AG04449 (cell line): Measurements from ENCODE around the gene LDHB.
A peak's percentile ranks its signal among the peaks of the same experiment; 100 is the strongest.

Experiments used
- CTCF ChIA-PET: fragments of 350-600 bp; formaldehyde crosslinking; extraction: SDS; loops from one replicate; lab custom pipeline; 2021; ENCODE audit warnings: antibody characterized with exemption; lab: Yijun Ruan, JAX
- POLR2A ChIA-PET: fragments of 400-600, 350-600 bp; formaldehyde crosslinking; extraction: SDS; loops from one replicate; lab custom pipeline; 2020; ENCODE audit warnings: antibody characterized with exemption, inconsistent platforms; lab: Yijun Ruan, JAX
- DNase-seq: peaks from one replicate; pipeline ENCODE4 v3.0.0-alpha.2; 2010; ENCODE audit warnings: low read depth, low spot score
- H3K4me3 ChIP-seq: 2 replicates; pipeline ENCODE4 v1.5.1; 2011; ENCODE audit warnings: low read depth, mild to moderate bottlenecking, control low read depth, low read length
- TF ChIP-seq, protein P1 (sequence below): IDR thresholded peaks from one replicate; pipeline ENCODE4 v1.5.1; 2011; ENCODE audit warnings: mild to moderate bottlenecking, moderate library complexity, low read length, control low read depth, inconsistent platforms; ENCODE audit not compliant: insufficient read depth; ENCODE audit errors: missing control alignments

LDHB gene

GRCh38 chr12:21656905-21657325 lies 727 bp downstream of the LDHB start:
- TF ChIP-seq, protein P1, sequence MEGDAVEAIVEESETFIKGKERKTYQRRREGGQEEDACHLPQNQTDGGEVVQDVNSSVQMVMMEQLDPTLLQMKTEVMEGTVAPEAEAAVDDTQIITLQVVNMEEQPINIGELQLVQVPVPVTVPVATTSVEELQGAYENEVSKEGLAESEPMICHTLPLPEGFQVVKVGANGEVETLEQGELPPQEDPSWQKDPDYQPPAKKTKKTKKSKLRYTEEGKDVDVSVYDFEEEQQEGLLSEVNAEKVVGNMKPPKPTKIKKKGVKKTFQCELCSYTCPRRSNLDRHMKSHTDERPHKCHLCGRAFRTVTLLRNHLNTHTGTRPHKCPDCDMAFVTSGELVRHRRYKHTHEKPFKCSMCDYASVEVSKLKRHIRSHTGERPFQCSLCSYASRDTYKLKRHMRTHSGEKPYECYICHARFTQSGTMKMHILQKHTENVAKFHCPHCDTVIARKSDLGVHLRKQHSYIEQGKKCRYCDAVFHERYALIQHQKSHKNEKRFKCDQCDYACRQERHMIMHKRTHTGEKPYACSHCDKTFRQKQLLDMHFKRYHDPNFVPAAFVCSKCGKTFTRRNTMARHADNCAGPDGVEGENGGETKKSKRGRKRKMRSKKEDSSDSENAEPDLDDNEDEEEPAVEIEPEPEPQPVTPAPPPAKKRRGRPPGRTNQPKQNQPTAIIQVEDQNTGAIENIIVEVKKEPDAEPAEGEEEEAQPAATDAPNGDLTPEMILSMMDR = no peak
- no peak for DNase-seq
- H3K4me3 ChIP-seq = peak overlapping the region; percentile 84
- POLR2A ChIA-PET = interaction anchor here (1.0 to 2.0 kb wide), 7 partner anchors 8 to 219 kb away, joined by 3 to 10 read pairs (median 6); partner anchors contain the start of genes GOLT1B and RECQL
- CTCF ChIA-PET = interaction anchor here (1.2 to 2.3 kb wide), 3 partner anchors 20 to 29 kb away, joined by 3 to 10 read pairs (median 3); no protein-coding TSS in a partner anchor

- ChIA-PET CTCF (interaction anchor here (1.5 to 2.3 kb wide), 3 partner anchors 22 to 42 kb away, joined by 3 to 10 read pairs (median 3); no protein-coding TSS in a partner anchor), POLR2A (no interaction called here)
- TF ChIP-seq, protein P1 = no peak
- no peak for DNase-seq
- H3K4me3 ChIP-seq = no peak overlapping the region
These were observed 2.1 kb downstream of the LDHB start for GRCh38 chr12:21655591-21655990.

GRCh38 chr12:21651821-21652220 lies 5.8 kb downstream of the LDHB start:
- DNase-seq = no peak
- TF ChIP-seq, protein P1 = no peak
- ChIA-PET CTCF (interaction anchor here (0.6 to 1.5 kb wide), 6 partner anchors 9 to 46 kb away, joined by 3 to 6 read pairs (median 3); no protein-coding TSS in a partner anchor), POLR2A (interaction anchor here (1.7 kb wide), 1 partner anchor 9 kb away, joined by 5 read pairs; no protein-coding TSS in a partner anchor)
- H3K4me3 ChIP-seq = no peak overlapping the region

- ChIA-PET POLR2A (no interaction called here), CTCF (no interaction called here)
- TF ChIP-seq, protein P1 = no peak
- H3K4me3 ChIP-seq = no peak overlapping the region
- DNase-seq = no peak
These were observed 6.6 kb downstream of the LDHB start for GRCh38 chr12:21650997-21651396.

DNA sequence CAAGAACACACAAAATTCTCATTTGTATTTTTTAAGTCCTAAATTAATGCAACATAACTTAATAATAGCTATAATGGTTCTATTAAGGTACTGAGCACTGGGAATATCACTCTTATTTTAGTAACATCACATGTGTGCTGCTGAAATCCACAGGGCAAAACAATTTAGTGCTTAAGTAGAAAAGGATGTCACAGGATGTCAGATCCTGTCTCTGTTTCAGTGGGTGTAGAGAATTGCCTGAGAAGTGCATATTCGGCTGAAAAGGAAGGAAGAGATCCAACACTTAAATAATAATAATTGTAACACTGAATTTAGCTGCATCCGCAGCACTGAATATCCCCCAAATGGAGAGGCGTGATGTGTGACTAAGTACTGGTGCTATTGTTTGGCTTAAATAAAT lies 8.6 kb downstream of the LDHB start:
- POLR2A ChIA-PET = interaction anchor here (1.6 kb wide), 1 partner anchor 8 kb away, joined by 10 read pairs; the partner anchor contains the start of gene LDHB
- CTCF ChIA-PET = interaction anchor here (1.9 kb wide), 1 partner anchor 31 kb away, joined by 4 read pairs; no protein-coding TSS in a partner anchor

GRCh38 chr12:21648378-21648777 lies 9.3 kb downstream of the LDHB start:
- POLR2A ChIA-PET = interaction anchor here (1.6 kb wide), 1 partner anchor 9 kb away, joined by 10 read pairs; the partner anchor contains the start of gene LDHB
- CTCF ChIA-PET = interaction anchor here (0.8 to 1.9 kb wide), 2 partner anchors 30 to 32 kb away, joined by 3 to 4 read pairs; no protein-coding TSS in a partner anchor

More for the DNA sequence above, 8.6 kb downstream of the LDHB start:
- TF ChIP-seq, protein P1 = no peak
- H3K4me3 ChIP-seq = no peak overlapping the region
- DNase-seq = no peak

More at GRCh38 chr12:21648378-21648777, 9.3 kb downstream of the LDHB start:
- no peak for DNase-seq
- H3K4me3 ChIP-seq = no peak overlapping the region
- TF ChIP-seq, protein P1 = no peak
